Measurements from ENCODE around the gene DCTN1.

GRCh38 chr2:74343316-74343715 is 36.8 kb downstream of the DCTN1 start, which contains the start of gene SLC4A5:
- TF ChIP-seq CTCF (conservative IDR thresholded peaks at IDR 0.05; ENCODE audit: low read depth, low read length) (no peak), EZH2 (IDR thresholded peaks at IDR 0.05; ENCODE audit: low read length, unreplicated experiment) (no peak)

All from PC-3 (cell line).